ENCODE results near the gene ATP10A. TPM values are rescaled to one million over a fixed set of nuclear protein-coding genes. Genes with fewer than 3 reads are reported as not detected.

The ATP10A gene
- total and polyA plus RNA-seq, 11 donors = 0.53 to 3.3 (median 1.0) TPM

DNA sequence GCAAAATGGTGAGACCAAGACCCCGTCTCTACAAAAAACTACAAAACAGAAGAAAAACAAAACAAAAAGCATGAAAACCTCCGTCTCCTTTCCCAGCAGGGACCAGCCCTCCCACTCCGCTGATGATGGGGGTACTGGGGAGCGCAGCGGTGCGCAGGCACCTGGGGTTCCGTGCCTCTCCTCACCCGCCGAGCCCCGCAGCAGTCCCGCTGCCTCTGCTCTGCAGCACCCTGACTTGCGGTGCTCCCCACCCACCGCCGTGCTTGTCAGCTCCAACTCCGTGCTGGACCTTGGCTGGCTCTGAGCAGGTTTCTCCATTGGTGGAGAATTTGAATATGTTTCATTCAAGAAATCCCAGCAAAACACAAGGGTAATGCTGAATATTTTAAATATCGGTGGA is 46.7 kb upstream of the ATP10A start:
- WGBS, 4 donors = 92 to 93% (median 92%) methylated on average over 16 of the region's 16 CpGs
- intact Hi-C loops (cut with DNase I) = no loop called here
- Histone ChIP-seq H3K27ac (no peak overlapping the region), H3K4me3 (no peak overlapping the region), H3K36me3 (no peaks in the 10 kb centered on the region), H3K9me3 (peaks cover 0 to 12% (median 0%) of the 10 kb centered on the region in 12 donors), H3K4me1 (no peaks in the 10 kb centered on the region), H3K27me3 (no peaks in the 10 kb centered on the region)
- ATAC-seq = no peak
- TF ChIP-seq, protein P1, sequence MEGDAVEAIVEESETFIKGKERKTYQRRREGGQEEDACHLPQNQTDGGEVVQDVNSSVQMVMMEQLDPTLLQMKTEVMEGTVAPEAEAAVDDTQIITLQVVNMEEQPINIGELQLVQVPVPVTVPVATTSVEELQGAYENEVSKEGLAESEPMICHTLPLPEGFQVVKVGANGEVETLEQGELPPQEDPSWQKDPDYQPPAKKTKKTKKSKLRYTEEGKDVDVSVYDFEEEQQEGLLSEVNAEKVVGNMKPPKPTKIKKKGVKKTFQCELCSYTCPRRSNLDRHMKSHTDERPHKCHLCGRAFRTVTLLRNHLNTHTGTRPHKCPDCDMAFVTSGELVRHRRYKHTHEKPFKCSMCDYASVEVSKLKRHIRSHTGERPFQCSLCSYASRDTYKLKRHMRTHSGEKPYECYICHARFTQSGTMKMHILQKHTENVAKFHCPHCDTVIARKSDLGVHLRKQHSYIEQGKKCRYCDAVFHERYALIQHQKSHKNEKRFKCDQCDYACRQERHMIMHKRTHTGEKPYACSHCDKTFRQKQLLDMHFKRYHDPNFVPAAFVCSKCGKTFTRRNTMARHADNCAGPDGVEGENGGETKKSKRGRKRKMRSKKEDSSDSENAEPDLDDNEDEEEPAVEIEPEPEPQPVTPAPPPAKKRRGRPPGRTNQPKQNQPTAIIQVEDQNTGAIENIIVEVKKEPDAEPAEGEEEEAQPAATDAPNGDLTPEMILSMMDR (IDR thresholded peaks at IDR 0.05) = no peak
- no peak for DNase-seq

DNA sequence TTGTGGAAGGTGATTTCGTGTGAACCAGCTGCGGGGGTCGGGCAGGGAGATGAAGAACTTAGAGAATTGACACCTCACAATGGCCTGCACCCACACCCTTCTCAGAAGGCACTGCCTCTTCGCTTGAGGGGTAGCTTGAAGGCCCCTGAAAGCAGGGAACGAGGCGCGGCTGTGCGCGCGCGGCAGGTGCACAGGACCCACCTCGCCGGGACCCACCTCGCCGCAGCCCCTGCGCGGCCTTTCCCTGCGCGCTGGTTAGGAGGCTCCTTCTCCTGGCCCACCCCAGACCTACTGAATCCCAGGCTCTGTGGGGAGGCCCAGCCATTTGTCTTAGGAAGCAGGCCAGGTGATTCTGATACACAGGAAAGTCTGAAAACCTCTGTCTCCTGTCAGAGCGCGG is 46.2 kb upstream of the ATP10A start:
- Histone ChIP-seq H3K4me1 (no peaks in the 10 kb centered on the region), H3K27me3 (no peaks in the 10 kb centered on the region), H3K4me3 (no peak overlapping the region), H3K27ac (no peak overlapping the region), H3K9me3 (peaks cover 0 to 8% (median 0%) of the 10 kb centered on the region in 12 donors), H3K36me3 (no peaks in the 10 kb centered on the region)
- TF ChIP-seq POLR2A (IDR thresholded peaks at IDR 0.05) = no peak
- TF ChIP-seq, protein P1 (IDR thresholded peaks at IDR 0.05) = no peak
- ATAC-seq = no peak
- no peak for DNase-seq
- intact Hi-C loops (cut with DNase I) = no loop called here
- 79 to 89% (median 86%) methylated on average over 5 to 21 of the region's 21 CpGs for WGBS, 4 donors

DNA sequence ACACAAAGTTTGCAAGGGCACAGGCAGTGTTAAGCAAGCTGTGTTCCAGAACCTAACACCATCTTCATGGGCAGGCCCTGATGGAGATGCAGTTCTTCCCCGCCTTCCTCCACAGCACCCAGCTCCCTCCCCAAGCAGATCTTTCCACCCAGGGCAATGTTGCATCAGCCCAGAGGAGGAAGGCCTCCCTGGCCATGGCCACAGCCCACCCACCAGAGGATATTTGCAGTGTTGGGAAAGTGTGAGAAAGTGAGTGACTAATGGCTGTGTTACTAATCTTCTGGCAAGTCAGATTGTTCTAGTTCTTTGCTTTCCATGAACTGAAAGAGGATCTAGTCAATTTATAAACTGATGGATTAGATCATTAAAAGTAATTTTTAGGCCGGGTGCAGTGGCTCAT is 42.0 kb upstream of the ATP10A start:
- no peak for TF ChIP-seq POLR2A (IDR thresholded peaks at IDR 0.05)
- TF ChIP-seq, protein P1 (IDR thresholded peaks at IDR 0.05) = no peak
- Histone ChIP-seq H3K9me3 (no peaks in the 10 kb centered on the region), H3K27ac (no peak overlapping the region), H3K36me3 (no peaks in the 10 kb centered on the region), H3K27me3 (no peaks in the 10 kb centered on the region), H3K4me3 (no peak overlapping the region), H3K4me1 (no peaks in the 10 kb centered on the region)
- DNase-seq (peak in 1 of 5 donors; percentile 45), ATAC-seq (peak in 2 of 4 donors; percentile 83 to 86)
- 80 to 100% (median 92%) methylated on average over 2 of the region's 2 CpGs for WGBS, 4 donors
- intact Hi-C loops (cut with DNase I) = no loop called here

DNA sequence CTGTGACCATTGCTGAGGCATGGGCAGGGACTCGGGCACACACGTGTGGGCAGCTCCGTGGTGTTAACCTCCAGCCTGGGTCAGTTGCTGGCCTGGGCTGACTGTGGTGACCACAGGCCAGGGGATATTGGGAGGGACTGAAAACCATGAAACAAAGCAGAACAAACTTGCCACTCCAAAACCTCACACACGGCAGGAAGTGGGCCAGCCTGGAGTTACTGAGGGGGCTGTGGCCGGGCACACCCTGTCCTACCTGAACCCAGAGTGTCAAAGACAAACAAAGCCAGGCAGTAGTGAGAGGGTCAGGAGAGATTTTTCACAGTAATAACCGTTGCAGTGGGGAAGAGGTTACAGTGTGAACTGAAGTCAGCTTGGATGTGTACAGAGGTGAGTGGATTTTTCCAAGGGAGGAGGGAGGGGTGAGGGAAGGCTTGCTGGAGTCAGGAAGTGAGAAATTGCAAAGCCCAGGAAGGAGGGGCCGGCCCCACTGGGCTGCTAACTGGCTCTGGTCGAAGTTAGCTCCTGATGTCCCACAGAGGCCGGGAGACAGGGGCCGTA is 40.0 kb upstream of the ATP10A start:
- H3K4me1 ChIP-seq = no peaks in the 10 kb centered on the region
- 56 to 75% (median 62%) methylated on average over 10 of the region's 10 CpGs for WGBS, 4 donors
- H3K27me3 ChIP-seq = no peaks in the 10 kb centered on the region
- ATAC-seq (no peak), DNase-seq (no peak)
- no peak overlapping the region for H3K4me3 ChIP-seq
- H3K9me3 ChIP-seq = no peaks in the 10 kb centered on the region
- TF ChIP-seq, protein P1 (IDR thresholded peaks at IDR 0.05) = no peak
- TF ChIP-seq POLR2A (IDR thresholded peaks at IDR 0.05) = no peak
- intact Hi-C loops (cut with DNase I) = no loop called here
- no peak overlapping the region for H3K27ac ChIP-seq
- H3K36me3 ChIP-seq = no peaks in the 10 kb centered on the region

Data from heart left ventricle (tissue), 16 donors.